Nucleus accumbens (tissue), 56 donors: Measurements from ENCODE around the gene HPGD.

Source experiments
- DNase-seq, 56 donors: peaks; one replicate each; lab custom pipeline; 2025; lab: John Stamatoyannopoulos, UW

Gene HPGD

DNA sequence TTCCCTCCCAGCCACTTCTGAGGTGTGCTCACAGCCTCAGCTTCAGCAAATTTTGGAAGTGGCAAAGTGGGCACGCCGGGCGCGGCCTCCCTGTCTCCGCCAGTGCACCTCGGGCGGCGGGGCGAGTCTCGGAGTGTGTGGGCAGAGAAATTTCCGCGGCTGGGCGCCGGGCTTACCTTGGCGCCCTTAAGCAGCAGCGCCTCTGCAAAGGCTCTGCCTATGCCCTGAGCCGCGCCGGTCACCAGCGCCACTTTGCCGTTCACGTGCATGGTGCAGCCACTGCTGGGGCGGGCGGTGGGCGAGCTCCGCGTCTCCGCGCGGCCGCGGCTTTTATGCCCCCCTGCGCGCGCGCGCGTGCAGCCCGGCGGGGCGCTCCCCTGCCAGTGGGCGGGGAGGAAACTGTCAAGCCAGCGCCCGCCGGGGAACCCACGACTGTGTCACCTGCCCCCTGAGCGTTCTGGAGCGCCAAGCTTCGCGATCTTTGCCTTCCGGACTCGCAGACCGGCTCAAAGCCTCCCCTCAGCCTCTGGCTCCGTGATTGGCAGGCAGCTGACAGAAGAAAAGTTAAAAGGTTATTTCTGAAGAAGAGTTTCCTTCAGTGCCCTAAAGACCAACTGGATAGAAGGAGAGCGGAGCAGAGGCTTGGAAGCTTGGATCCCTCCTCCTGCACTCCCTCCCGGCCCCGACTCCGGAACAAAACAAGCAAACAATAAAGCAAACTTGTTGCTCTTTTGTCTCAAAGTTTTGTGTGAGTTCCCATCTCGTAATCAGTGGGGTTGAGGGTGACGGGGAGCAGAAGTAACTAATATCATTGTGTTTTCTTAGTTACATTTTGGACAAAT lies at the start of gene HPGD:
HPGD (minus strand) TSS at position 306 of the 842 bp plus-strand sequence; CDS start at position 269, 37 bp downstream.
- peak in 12 of 56 donors; percentile 1 to 56 (median 6) for DNase-seq

DNA sequence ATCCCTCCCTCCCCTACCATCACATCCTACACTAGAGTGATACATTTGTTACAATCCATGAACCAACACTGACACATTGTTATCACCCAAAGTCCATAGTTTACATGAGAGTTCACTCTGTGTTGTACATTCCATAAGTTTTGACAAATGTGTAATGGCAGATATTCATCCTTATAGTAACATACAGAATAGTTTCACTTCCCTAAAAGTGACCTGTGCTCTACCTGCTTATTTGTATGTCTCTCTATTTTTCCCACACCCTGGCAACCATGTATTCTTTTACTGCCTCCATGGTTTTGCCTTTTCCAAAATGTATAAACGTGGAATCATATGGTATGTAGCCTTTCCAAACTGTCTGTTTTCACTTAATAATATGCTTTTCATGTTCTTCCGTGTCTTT lies 42.2 kb upstream of the HPGD start:
- DNase-seq = no peak

GRCh38 chr4:174563399-174563798 lies 41.1 kb upstream of the HPGD start:
- DNase-seq = no peak

DNA sequence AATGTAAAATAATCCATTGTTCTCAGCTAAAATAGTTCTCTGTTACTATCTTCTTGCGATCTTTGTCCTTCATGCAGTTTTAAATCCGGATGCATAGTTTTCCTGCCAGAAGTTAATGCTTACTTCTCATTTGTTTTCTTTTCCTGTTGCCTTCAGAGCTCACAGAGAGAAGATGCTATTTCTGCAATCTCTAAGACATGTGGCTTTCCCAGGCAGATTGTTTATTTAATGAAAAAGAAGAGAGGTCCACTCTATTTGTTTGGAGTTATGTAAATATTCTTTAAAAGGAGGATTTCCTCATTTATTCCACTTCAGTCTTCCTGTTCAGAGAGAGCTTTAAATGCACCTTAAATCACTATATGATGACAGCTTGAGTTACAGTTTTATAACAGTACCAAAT lies 39.3 kb upstream of the HPGD start:
- DNase-seq = no peak

- no peak for DNase-seq
Measured at GRCh38 chr4:174559894-174560293, 37.6 kb upstream of the HPGD start.

DNA sequence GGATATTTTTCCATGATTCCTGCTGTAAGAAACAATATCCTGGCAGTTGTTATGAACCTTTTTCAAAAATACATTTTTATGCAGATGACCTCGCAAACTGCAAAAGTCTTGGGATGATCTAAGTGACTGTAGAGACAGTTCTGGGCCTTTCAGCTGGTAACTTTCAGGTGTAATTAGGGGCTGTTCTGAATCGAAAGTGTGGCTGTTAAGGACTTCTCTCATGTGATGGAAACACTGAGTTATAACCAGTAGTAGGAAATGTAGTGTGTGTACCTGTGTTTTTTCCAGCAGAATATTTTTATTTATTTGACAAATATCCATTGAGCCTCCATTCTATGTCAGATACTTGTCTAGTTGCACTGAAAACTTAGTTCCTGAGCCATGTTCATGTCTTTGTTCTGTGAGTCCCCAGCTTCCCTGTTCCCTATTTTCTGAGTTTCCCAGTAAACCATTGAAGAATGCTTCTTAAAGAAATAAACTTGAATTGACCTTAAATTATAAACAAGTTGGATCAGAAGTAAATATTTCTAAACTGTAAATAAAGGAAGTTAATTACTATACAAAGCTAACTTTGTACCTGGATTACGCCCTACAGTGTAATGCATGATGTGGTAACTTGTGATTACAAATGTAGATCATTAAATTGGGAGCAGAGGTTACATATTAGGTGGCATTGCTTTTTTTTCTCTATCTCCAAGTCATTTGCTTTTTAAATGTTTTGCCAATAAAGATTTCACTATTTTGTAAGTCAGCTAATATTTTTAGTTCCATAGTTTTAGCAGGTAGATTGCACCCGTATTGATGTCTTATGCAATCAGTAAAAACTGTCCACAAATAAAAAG lies 33.7 kb upstream of the HPGD start:
- no peak for DNase-seq

DNA sequence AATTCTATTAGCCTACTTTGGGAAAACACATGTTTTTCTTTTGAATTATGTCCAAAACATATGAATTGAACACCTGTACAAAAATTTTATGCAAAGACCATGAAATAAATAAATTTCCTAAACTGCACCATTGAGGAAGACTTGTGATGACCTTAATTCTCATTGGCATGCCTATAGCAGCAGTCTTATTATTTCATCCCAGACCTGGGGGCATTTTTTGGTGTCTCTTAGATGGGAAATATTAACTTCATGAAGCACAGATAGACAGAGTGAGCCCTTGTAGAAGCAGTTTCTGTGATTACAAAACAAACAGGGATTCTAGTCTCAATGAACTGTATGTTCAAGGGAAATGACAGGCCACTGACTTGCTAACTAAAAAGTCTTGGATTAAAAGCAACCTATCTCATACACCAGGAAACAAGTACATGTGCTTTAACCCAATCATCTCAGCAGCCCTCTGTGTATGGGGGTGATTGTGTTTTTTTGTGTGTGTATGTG lies 32.0 kb upstream of the HPGD start:
- DNase-seq = no peak

DNA sequence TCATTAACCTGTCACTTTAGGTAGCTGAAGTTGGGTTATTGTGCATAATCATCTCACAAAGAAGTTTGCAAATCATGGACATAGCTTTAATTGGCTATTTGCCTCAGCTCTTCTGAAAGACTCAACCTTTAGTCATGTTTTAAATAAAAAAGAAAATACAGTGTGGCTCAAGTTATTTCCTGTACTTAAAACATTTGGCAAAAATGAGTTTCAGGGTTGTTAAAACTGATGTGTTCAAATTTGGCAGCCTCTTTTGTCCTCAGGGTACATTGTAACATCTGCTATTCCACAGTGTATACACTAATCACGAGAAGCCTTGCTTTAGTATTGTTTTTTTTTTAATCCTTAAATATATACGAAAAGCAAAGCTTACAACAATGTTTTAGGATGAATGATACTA lies 31.5 kb upstream of the HPGD start:
- DNase-seq = no peak

DNA sequence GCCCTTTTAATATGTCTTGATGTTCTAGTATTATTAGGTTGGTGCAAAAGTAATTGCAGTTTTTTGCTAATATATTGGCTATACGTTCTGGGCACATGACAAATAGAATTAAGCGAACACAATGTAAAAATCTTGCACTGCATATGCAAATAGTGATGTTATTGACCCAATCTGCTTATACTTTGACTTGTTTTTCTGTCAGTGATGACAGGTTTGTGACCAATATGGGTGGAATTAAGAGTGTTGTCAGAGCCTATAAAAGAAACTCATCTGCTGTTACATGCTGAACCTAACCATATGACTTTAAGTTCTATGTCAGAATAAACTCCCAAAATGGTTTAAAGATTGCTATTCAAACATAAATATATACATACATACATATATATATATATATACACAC lies 30.7 kb upstream of the HPGD start:
- no peak for DNase-seq

GRCh38 chr4:174550541-174550940 lies 28.3 kb upstream of the HPGD start:
- DNase-seq = no peak

- no peak for DNase-seq
Measured at GRCh38 chr4:174549721-174550120, 27.4 kb upstream of the HPGD start.

DNA sequence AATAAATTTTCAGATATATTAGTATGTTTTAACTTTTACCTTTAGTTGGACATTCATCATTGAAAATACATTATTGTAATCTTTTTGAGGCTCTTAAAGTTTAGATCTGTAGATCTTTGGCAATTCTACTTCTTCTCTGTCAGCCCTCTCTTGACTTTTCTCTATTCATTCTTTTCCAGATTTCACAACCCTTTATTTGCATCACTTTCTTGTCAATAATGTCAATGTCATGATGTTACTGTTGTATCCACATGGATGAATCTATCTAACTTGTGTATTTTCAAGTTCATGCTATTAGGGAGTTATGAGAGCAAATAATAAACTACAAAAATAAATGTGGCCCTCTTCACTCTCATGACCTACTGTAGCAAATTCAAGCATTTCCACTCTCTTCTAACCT lies 23.0 kb upstream of the HPGD start:
- DNase-seq = no peak

DNA sequence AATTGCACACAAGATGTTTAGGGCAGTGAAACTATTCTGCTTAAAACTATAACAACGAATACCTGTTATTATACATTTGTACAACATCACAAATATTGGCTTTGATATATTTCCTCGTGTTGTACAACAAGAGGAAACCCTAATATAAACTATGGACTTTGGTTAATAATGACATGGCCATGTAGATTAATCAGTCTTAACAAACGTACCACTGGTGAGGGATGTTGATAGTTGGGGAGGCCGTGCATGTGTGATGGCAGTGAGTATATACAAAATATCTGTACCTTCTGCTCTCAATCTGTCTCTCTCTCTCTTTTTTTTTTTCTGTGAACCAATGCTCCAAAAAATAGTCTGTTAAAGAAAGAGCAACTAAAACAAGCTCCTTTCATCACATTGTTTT lies 22.2 kb upstream of the HPGD start:
- DNase-seq = no peak

DNA sequence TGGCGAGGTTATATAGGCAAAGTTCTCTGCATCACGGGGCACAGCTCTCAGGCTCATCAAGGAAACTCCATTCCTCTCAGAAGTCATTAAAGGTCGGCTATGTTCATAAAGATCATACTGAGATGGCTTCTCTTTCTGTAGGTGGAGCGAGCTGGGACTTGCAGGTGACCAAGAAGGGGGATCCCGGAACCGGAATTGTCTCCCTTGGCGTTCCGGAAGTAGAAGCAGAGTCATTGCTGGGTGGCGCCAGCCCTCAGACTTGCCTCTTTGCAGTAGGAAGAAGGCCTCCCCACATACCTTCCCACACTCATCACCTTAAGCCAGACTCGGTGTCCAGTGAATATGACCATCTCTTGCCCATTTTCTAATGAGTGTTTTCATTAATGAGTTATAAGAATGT lies 17.9 kb upstream of the HPGD start:
- DNase-seq = no peak

- no peak for DNase-seq
Measured at GRCh38 chr4:174539571-174539970, 17.3 kb upstream of the HPGD start.

DNA sequence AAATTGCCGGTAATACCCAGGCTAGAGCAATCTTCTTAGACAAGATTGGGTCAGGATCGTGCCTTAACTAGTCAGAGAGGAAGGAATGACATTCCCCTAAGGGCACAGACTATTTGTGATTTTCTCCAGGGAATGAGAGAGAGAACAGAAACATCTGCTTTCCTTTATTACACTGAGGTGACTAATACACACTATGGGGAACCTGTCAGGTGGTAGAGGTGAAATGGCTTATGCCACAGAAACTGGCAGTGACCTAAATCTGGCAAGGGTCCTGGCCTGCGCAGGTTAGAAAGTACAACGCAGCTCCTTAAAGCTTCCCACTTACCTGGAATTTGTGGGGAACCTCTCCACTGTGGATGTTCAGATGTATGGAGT lies 16.6 kb upstream of the HPGD start:
- no peak for DNase-seq

DNA sequence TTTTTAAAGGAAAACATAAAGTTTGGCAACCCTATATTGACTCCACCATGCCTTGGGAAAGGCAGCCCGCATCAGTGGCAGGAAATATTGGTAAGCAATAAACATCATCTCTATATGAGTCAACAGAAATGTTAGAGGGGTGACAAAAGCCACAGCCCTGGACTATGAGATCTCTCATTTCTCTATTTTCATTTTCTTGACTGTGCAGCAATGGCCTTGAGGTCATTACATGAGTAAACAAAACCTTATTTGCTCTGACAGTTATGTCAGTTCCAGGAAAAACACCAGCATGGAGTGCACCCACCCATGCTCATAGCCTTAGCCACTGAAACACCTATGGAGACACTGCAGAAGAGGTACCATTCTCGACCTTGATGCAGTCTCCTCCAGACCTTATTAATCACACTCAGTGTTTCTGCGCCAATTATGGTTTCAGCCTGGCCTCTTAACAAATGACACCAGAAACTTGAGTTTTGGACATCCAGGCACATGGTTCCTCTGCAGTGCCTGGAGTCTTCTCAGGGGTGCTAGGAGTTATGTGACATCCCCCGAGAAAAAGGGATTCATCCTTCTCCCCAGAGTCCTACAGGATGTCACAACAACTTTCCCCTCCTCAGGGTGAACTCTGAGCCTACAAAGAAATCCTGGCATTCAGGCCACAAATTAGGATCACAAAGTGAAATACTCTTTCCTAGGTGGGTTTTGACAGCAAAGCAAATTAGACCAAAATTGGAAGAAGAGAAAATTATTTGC lies 16.0 kb upstream of the HPGD start:
- no peak for DNase-seq

DNA sequence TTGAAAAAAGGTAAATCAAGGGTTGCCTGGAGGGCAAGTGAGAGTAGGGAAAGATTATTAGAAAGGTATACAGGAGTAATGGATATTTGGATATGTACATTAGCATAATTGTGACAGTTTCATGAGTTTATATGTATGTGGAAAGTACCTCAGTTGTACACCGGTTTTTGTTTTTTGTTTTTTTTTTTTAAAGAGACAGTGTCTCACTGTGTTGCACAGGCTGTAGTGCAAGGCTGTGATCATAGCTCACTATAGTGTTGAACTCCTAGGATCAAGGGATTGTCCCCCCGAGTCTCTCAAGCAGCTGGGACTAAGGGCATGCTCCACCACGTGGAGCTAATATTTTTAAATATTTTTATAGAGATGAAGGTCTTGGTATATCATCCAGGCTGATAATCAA lies 15.3 kb upstream of the HPGD start:
- DNase-seq = no peak

DNA sequence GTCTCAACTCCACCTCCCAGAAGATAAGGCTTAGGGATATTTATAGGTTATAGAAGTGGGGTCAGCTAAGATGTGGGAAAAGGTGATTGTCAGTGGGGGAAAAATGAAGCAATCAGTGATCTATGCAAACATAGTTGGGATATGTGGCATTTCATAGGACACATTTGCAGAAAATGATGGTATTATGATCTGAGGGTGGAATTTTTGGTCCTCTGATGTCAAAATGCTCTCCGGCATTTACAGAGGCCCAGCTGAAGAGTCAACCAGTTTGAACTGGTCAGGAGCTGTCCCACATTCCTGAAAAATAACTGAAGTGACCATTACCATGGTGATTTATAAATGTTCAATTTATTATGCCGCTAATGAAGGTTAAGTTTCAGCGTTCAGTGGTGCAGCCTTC lies 12.2 kb upstream of the HPGD start:
- DNase-seq = no peak

- no peak for DNase-seq
Measured at GRCh38 chr4:174532445-174532844, 10.2 kb upstream of the HPGD start.

- no peak for DNase-seq
Measured at GRCh38 chr4:174531486-174531885, 9.2 kb upstream of the HPGD start.
